Duodenal mucosa (tissue), 2 donors: ENCODE measurements around the gene SERGEF.

Source experiments
- H3K27ac ChIP-seq: one replicate; pipeline ENCODE4 v1.7.0; 2013; ENCODE audit warnings: low read depth, low read length
- H3K27me3 ChIP-seq, 2 donors: one replicate each; pipeline ENCODE4 v1.7.0; 2013; ENCODE audit warnings: low read length in 2 of 2, control low read depth in 1 of 2; ENCODE audit not compliant: insufficient read depth in 2 of 2, control insufficient read depth in 1 of 2
- H3K36me3 ChIP-seq, 2 donors: one replicate each; pipeline ENCODE4 v1.7.0; 2013; ENCODE audit warnings: low read length in 2 of 2, control low read depth in 1 of 2; ENCODE audit not compliant: insufficient read depth in 2 of 2, control insufficient read depth in 1 of 2
- H3K4me1 ChIP-seq, 2 donors: one replicate each; pipeline ENCODE4 v1.7.0; 2013; ENCODE audit warnings: low read length in 2 of 2, control low read depth in 1 of 2; ENCODE audit not compliant: insufficient read depth in 2 of 2, control insufficient read depth in 1 of 2
- H3K4me3 ChIP-seq, 2 donors: one replicate each; pipeline ENCODE4 v1.7.0; 2013; ENCODE audit warnings: low read length in 2 of 2, low read depth in 1 of 2
- H3K9ac ChIP-seq, 2 donors: one replicate each; pipeline ENCODE4 v1.7.0; 2013; ENCODE audit warnings: low read length in 2 of 2, low read depth in 1 of 2
- H3K9me3 ChIP-seq, 2 donors: one replicate each; pipeline ENCODE4 v1.7.0; 2013; ENCODE audit warnings: low read length in 2 of 2, control low read depth in 1 of 2; ENCODE audit not compliant: control insufficient read depth in 1 of 2

SERGEF gene

GRCh38 chr11:17958446-17958845 lies 54.4 kb downstream of the SERGEF start:
- Histone ChIP-seq H3K9me3 (no peaks in the 10 kb centered on the region), H3K9ac (no peak overlapping the region), H3K4me1 (no peaks in the 10 kb centered on the region), H3K4me3 (no peak overlapping the region), H3K36me3 (peaks cover 17 to 32% of the 10 kb centered on the region in 2 donors), H3K27ac (no peak overlapping the region), H3K27me3 (no peaks in the 10 kb centered on the region)

GRCh38 chr11:17954395-17955252 lies 58.2 kb downstream of the SERGEF start:
- Histone ChIP-seq H3K36me3 (peaks cover 17 to 45% of the 10 kb centered on the region in 2 donors), H3K27ac (no peak overlapping the region), H3K4me1 (no peaks in the 10 kb centered on the region), H3K9me3 (no peaks in the 10 kb centered on the region), H3K9ac (no peak overlapping the region), H3K4me3 (no peak overlapping the region), H3K27me3 (no peaks in the 10 kb centered on the region)

- Histone ChIP-seq H3K36me3 (peaks cover 17 to 49% of the 10 kb centered on the region in 2 donors), H3K4me3 (no peak overlapping the region), H3K9me3 (no peaks in the 10 kb centered on the region), H3K4me1 (no peaks in the 10 kb centered on the region), H3K9ac (no peak overlapping the region), H3K27me3 (no peaks in the 10 kb centered on the region), H3K27ac (no peak overlapping the region)
Measured at GRCh38 chr11:17952487-17952886, 60.4 kb downstream of the SERGEF start.

- no peak overlapping the region for H3K9ac ChIP-seq
- no peak overlapping the region for H3K4me3 ChIP-seq
- no peaks in the 10 kb centered on the region for H3K4me1 ChIP-seq
- peaks cover 15 to 46% of the 10 kb centered on the region in 2 donors for H3K36me3 ChIP-seq
- no peaks in the 10 kb centered on the region for H3K27me3 ChIP-seq
- H3K9me3 ChIP-seq = no peaks in the 10 kb centered on the region
- no peak overlapping the region for H3K27ac ChIP-seq
Measured at GRCh38 chr11:17951685-17952388, 61.0 kb downstream of the SERGEF start.

GRCh38 chr11:17950644-17951043 lies 62.2 kb downstream of the SERGEF start:
- no peaks in the 10 kb centered on the region for H3K27me3 ChIP-seq
- no peaks in the 10 kb centered on the region for H3K4me1 ChIP-seq
- no peak overlapping the region for H3K27ac ChIP-seq
- H3K9ac ChIP-seq = no peak overlapping the region
- no peaks in the 10 kb centered on the region for H3K9me3 ChIP-seq
- H3K36me3 ChIP-seq = peaks cover 5 to 37% of the 10 kb centered on the region in 2 donors
- no peak overlapping the region for H3K4me3 ChIP-seq

GRCh38 chr11:17948296-17948695 lies 64.6 kb downstream of the SERGEF start:
- Histone ChIP-seq H3K36me3 (peaks cover 0 to 21% of the 10 kb centered on the region in 2 donors), H3K4me1 (no peaks in the 10 kb centered on the region), H3K27me3 (no peaks in the 10 kb centered on the region), H3K9me3 (no peaks in the 10 kb centered on the region), H3K27ac (no peak overlapping the region), H3K9ac (no peak overlapping the region), H3K4me3 (no peak overlapping the region)

- Histone ChIP-seq H3K27me3 (no peaks in the 10 kb centered on the region), H3K27ac (no peak overlapping the region), H3K4me1 (no peaks in the 10 kb centered on the region), H3K36me3 (no peaks in the 10 kb centered on the region), H3K9me3 (no peaks in the 10 kb centered on the region), H3K9ac (no peak overlapping the region), H3K4me3 (no peak overlapping the region)
Measured at GRCh38 chr11:17939542-17939941, 73.3 kb downstream of the SERGEF start.

- Histone ChIP-seq H3K27ac (no peak overlapping the region), H3K4me3 (no peak overlapping the region), H3K36me3 (no peaks in the 10 kb centered on the region), H3K4me1 (no peaks in the 10 kb centered on the region), H3K9ac (no peak overlapping the region), H3K27me3 (no peaks in the 10 kb centered on the region), H3K9me3 (no peaks in the 10 kb centered on the region)
Measured at GRCh38 chr11:17936790-17937189, 76.1 kb downstream of the SERGEF start.

- Histone ChIP-seq H3K36me3 (no peaks in the 10 kb centered on the region), H3K4me3 (no peak overlapping the region), H3K9ac (no peak overlapping the region), H3K9me3 (no peaks in the 10 kb centered on the region), H3K27me3 (no peaks in the 10 kb centered on the region), H3K4me1 (no peaks in the 10 kb centered on the region), H3K27ac (no peak overlapping the region)
Measured at GRCh38 chr11:17934194-17934593, 78.7 kb downstream of the SERGEF start.

- H3K27ac ChIP-seq = no peak overlapping the region
- H3K4me3 ChIP-seq = no peak overlapping the region
- H3K9me3 ChIP-seq = no peaks in the 10 kb centered on the region
- H3K36me3 ChIP-seq = no peaks in the 10 kb centered on the region
- no peaks in the 10 kb centered on the region for H3K4me1 ChIP-seq
- H3K27me3 ChIP-seq = no peaks in the 10 kb centered on the region
- no peak overlapping the region for H3K9ac ChIP-seq
Measured at GRCh38 chr11:17933708-17934107, 79.1 kb downstream of the SERGEF start.
